Smooth muscle cell (in vitro differentiated cells): ENCODE data around the gene TMEM223. TPM values are rescaled to one million over a fixed set of nuclear protein-coding genes. Genes with fewer than 3 reads are reported as not detected.
A peak's percentile ranks its signal among the peaks of the same experiment; 100 is the strongest.
"Not testable (repeated sequence)": the region's sequence is repeated elsewhere in the genome, so short reads cannot be mapped to it uniquely, and the experiment has no call there.

Experiments used
- DNase-seq: peaks from one replicate; lab custom pipeline; 2025; ENCODE audit not compliant: unreplicated experiment; lab: John Stamatoyannopoulos, UW
- H2AFZ ChIP-seq: fragments of 200-600 bp; sonication (generic); 2 replicates; pipeline ENCODE4 v1.6.0; 2016; ENCODE audit warnings: antibody characterized with exemption, low read depth, mild to moderate bottlenecking
- H3F3A ChIP-seq: fragments of 200-600 bp; sonication (generic); 2 replicates; pipeline ENCODE4 v1.6.0; 2017; ENCODE audit warnings: antibody characterized with exemption, low read depth
- H3K27ac ChIP-seq: fragments of 200-600 bp; sonication (generic); 2 replicates; pipeline ENCODE4 v1.5.1; 2016; ENCODE audit warnings: low read depth, mild to moderate bottlenecking
- H3K27me3 ChIP-seq: fragments of 200-600 bp; sonication (generic); 2 replicates; pipeline ENCODE4 v1.6.1; 2016; ENCODE audit warnings: low read depth, mild to moderate bottlenecking
- H3K36me3 ChIP-seq: fragments of 200-600 bp; sonication (generic); 2 replicates; pipeline ENCODE4 v1.5.1; 2016; ENCODE audit warnings: low read depth
- H3K4me1 ChIP-seq: fragments of 200-600 bp; sonication (generic); 2 replicates; pipeline ENCODE4 v1.5.1; 2016; ENCODE audit warnings: low read depth
- H3K4me2 ChIP-seq: fragments of 200-600 bp; sonication (generic); 2 replicates; pipeline ENCODE4 v1.6.0; 2016; ENCODE audit warnings: mild to moderate bottlenecking
- H3K4me3 ChIP-seq: fragments of 200-600 bp; sonication (generic); 2 replicates; pipeline ENCODE4 v1.5.1; 2016; ENCODE audit warnings: mild to moderate bottlenecking
- H3K79me2 ChIP-seq: fragments of 200-600 bp; sonication (generic); 2 replicates; pipeline ENCODE4 v1.6.0; 2016; ENCODE audit warnings: low read depth, mild to moderate bottlenecking
- H3K9ac ChIP-seq: fragments of 200-600 bp; sonication (generic); 2 replicates; pipeline ENCODE4 v1.6.0; 2016; ENCODE audit warnings: low read depth
- H3K9me3 ChIP-seq: fragments of 200-600 bp; sonication (generic); replicated peaks from 2 replicates; pipeline ENCODE4 v1.5.1; 2016; ENCODE audit warnings: low read depth
- H4K20me1 ChIP-seq: fragments of 200-600 bp; sonication (generic); 2 replicates; pipeline ENCODE4 v1.6.0; 2016; ENCODE audit warnings: low read depth
- WGBS: methylation state at CpG from one replicate; pipeline ENCODE4 v1.1.7; 2016; ENCODE audit warnings: low lambda C conversion rate; 5-methylcytosine and 5-hydroxymethylcytosine counted together
- polyA plus RNA-seq: library from polyadenylated mRNA; unstranded; fragments of >200 nt; fragmentation: Nextera tagmentation; extraction: Ambion mirVana; gene quantifications from 2 replicates; pipeline ENCODE4 v1.2.1, GENCODE V29; 2016
- total RNA-seq: library from RNA; depleted of rRNA; stranded (reverse); fragments of >200 nt; gene quantifications from 2 replicates; pipeline ENCODE4 v1.2.3, GENCODE V29; 2014
- TF ChIP-seq, protein P1 (sequence below): fragments of 200-600 bp; sonication (generic); IDR thresholded peaks from 2 replicates; pipeline ENCODE4 v1.5.1; 2017; ENCODE audit warnings: borderline replicate concordance, mild to moderate bottlenecking, antibody characterized with exemption; ENCODE audit not compliant: insufficient read depth, poor library complexity, severe bottlenecking

TMEM223 gene, protein sequence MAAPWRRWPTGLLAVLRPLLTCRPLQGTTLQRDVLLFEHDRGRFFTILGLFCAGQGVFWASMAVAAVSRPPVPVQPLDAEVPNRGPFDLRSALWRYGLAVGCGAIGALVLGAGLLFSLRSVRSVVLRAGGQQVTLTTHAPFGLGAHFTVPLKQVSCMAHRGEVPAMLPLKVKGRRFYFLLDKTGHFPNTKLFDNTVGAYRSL
- 43.2 and 47.8 TPM in 2 replicates for total RNA-seq
- polyA plus RNA-seq = 40.8 and 46.8 TPM in 2 replicates

DNA sequence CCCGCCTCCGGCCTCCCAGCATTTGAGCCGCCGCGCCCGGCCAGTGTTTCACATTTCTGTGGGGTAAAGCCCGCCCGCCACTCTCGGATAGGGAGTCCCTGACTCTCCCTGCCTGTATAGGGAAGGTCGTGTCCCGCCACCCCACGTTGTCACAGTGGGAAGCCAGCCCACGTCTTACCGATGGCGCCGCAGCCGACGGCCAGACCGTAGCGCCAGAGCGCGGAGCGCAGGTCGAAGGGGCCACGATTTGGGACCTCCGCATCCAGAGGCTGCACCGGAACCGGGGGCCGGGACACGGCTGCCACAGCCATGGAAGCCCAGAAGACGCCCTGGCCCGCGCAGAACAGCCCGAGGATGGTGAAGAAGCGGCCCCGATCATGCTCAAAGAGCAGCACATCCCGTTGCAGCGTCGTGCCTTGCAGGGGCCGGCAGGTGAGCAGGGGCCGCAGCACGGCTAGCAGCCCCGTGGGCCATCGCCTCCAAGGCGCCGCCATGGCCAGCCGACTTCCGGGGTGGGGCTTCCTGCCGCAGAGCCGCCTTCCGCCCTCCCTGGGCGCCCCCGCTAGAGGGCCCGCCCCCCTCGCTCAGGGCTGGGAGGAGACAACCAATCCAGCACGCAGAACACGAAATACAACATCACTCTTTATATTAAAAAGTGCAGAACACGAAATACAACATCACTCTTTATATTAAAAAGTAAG lies at the start of gene TMEM223:
TSS of gene TMEM223 (minus strand) at position 506 of the 701 bp plus-strand sequence. CDS start at position 494, 12 bp downstream.
- Histone ChIP-seq H3K27ac (peak within 1 kb of the TSS; percentile 88), H3K9me3 (no peaks in the 10 kb centered on the region), H3K4me1 (peaks cover 14% of the 10 kb centered on the region), H3K4me3 (peak within 1 kb of the TSS; percentile 96), H3K36me3 (peaks cover 19% of the 10 kb centered on the region), H4K20me1 (peaks cover 5% of the 10 kb centered on the region), H3F3A (peaks cover 51% of the 10 kb centered on the region), H3K4me2 (peak within 1 kb of the TSS; percentile 98), H3K79me2 (peaks cover 39% of the 10 kb centered on the region), H3K9ac (peak within 1 kb of the TSS; percentile 86), H2AFZ (no peak within 1 kb of the TSS), H3K27me3 (no peaks in the 10 kb centered on the region)
- TF ChIP-seq, protein P1, sequence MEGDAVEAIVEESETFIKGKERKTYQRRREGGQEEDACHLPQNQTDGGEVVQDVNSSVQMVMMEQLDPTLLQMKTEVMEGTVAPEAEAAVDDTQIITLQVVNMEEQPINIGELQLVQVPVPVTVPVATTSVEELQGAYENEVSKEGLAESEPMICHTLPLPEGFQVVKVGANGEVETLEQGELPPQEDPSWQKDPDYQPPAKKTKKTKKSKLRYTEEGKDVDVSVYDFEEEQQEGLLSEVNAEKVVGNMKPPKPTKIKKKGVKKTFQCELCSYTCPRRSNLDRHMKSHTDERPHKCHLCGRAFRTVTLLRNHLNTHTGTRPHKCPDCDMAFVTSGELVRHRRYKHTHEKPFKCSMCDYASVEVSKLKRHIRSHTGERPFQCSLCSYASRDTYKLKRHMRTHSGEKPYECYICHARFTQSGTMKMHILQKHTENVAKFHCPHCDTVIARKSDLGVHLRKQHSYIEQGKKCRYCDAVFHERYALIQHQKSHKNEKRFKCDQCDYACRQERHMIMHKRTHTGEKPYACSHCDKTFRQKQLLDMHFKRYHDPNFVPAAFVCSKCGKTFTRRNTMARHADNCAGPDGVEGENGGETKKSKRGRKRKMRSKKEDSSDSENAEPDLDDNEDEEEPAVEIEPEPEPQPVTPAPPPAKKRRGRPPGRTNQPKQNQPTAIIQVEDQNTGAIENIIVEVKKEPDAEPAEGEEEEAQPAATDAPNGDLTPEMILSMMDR = no peak
- under 1% methylated on average over 54 of the region's 58 CpGs for WGBS
- DNase-seq = peak; percentile 52

GRCh38 chr11:62840721-62841360 lies 49.0 kb upstream of the TMEM223 start:
- Histone ChIP-seq H3K9ac (peak overlapping the region; percentile 96), H3K4me1 (peaks cover 11% of the 10 kb centered on the region), H3K79me2 (peaks cover 26% of the 10 kb centered on the region), H3F3A (peaks cover 29% of the 10 kb centered on the region), H3K4me2 (peak overlapping the region; percentile 87), H3K4me3 (peak overlapping the region; percentile 89), H3K27ac (peak overlapping the region; percentile 100)
- under 1% methylated on average over 41 of the region's 41 CpGs for WGBS
- H3K9me3 ChIP-seq, H4K20me1 ChIP-seq, H3K27me3 ChIP-seq, H2AFZ ChIP-seq, H3K36me3 ChIP-seq: not testable (repeated sequence)
- peak; percentile 77 for DNase-seq

DNA sequence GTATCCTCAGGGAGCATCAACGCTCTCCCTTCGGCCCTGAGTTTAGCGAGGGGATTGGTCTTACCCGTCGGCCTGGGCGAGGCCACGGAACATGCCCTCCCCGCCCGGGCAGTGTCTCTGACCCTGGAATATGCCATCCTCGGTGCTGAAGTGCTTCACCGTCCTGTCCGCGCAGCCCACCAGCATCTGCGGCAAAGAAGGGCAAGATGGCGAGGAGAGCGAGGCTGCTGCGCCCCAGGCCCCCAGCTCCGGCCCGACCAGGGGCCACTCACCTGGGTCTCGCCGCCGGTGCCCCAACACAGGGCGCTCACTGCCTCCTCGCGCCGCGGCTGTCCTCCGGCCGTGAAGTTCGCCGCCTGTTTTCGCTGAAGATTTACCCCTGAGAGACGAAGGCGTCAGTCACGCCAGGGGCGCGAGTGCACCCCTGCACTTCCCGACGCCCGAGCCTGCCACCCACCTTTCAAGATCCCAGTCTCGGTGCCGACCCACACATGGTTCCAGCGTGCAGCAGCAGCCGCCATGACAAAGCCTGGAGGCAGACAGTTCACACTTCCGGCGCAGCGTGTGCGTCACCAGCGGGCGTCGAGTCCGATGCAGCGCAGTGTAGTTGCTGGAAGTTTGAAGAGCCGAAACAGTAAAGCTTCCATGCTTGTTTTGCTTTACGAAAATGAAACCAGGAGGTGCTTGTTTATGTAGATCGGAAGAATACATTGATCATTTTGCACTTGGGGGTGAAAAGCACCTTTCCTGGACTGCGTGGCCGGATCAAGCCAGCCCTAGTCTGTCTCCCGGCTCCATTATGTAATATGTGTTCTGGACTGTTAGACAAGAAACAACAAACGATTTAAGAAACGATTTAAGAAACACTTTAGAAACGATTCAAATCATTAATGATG lies 47.5 kb upstream of the TMEM223 start, which contains the start of gene WDR74:
TSS of gene WDR74 (minus strand) at position 541 of the 896 bp plus-strand sequence. CDS start at position 521, 20 bp downstream.
- no peaks in the 10 kb centered on the region for H4K20me1 ChIP-seq
- peak within 1 kb of the TSS; percentile 96 for H3K9ac ChIP-seq
- TF ChIP-seq, protein P1 = no peak
- H3K79me2 ChIP-seq = peaks cover 33% of the 10 kb centered on the region
- H3K4me2 ChIP-seq = peak within 1 kb of the TSS; percentile 87
- peak within 1 kb of the TSS; percentile 40 for H2AFZ ChIP-seq
- peak within 1 kb of the TSS; percentile 100 for H3K27ac ChIP-seq
- H3K9me3 ChIP-seq = no peaks in the 10 kb centered on the region
- no peaks in the 10 kb centered on the region for H3K36me3 ChIP-seq
- peak; percentile 51 for DNase-seq
- 1% methylated on average over 56 of the region's 62 CpGs for WGBS
- no peaks in the 10 kb centered on the region for H3K27me3 ChIP-seq
- H3K4me3 ChIP-seq = peak within 1 kb of the TSS; percentile 89
- peaks cover 29% of the 10 kb centered on the region for H3F3A ChIP-seq
- H3K4me1 ChIP-seq = peaks cover 11% of the 10 kb centered on the region
